ENCODE measurements around the gene PCDH18.
A peak's percentile ranks its signal among the peaks of the same experiment; 100 is the strongest.
"Not testable (repeated sequence)": the region's sequence is repeated elsewhere in the genome, so short reads cannot be mapped to it uniquely, and the experiment has no call there.

Gene PCDH18

GRCh38 chr4:137530176-137530575 lies 2.1 kb downstream of the PCDH18 start:
- Histone ChIP-seq H3K9me3 (ENCODE audit: control insufficient read depth, insufficient read depth, low read length) (no peaks in the 10 kb centered on the region; the same call in 1 of the 2 replicates), H3K36me3 (ENCODE audit: control insufficient read depth, insufficient read depth, low read length) (peaks cover 9% of the 10 kb centered on the region; the same call in 1 of the 2 replicates), H3K27me3 (ENCODE audit: control insufficient read depth, insufficient read depth, low read length) (no peaks in the 10 kb centered on the region), H3K4me1 (ENCODE audit: control insufficient read depth, insufficient read depth, low read length) (peaks cover 4% of the 10 kb centered on the region; the same call in 1 of the 2 replicates), H3K27ac (ENCODE audit: low read length) (no peak overlapping the region), H3K4me3 (ENCODE audit: low read length) (peak overlapping the region; percentile 22; the same call in 1 of the 2 replicates)
- no peak for DNase-seq (ENCODE audit: low read depth, low spot score)
- WGBS (ENCODE audit: insufficient coverage, insufficient read length) = no CpG with 5 or more reads among the region's 7 CpGs

DNA sequence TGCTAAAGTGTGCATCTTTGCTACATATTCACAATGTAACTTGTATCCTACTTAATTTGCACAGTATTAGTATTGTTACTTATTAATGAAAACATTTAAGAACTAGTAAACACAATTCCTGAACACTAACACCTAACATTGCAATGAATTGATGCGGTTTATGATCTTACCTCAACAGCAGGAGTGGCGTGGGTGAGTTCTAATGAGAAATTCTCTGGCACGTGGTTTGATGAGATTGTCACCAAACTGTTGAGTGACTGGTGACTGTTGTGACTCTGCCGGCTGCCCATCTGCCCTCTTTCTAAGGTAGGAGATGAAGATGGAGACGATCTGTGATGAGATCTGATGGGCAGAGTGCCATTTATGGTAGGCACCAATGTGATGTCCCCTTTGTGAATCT lies 2.9 kb downstream of the PCDH18 start:
- H3K4me3 ChIP-seq (ENCODE audit: low read length) = peak overlapping the region; percentile 31; the same call in 1 of the 2 replicates
- H3K27me3 ChIP-seq (ENCODE audit: control insufficient read depth, insufficient read depth, low read length) = no peaks in the 10 kb centered on the region
- peaks cover 12% of the 10 kb centered on the region; the same call in 1 of the 2 replicates for H3K36me3 ChIP-seq (ENCODE audit: control insufficient read depth, insufficient read depth, low read length)
- peaks cover 4% of the 10 kb centered on the region; the same call in 1 of the 2 replicates for H3K4me1 ChIP-seq (ENCODE audit: control insufficient read depth, insufficient read depth, low read length)
- no peak for DNase-seq (ENCODE audit: low read depth, low spot score)
- no peaks in the 10 kb centered on the region; the same call in 1 of the 2 replicates for H3K9me3 ChIP-seq (ENCODE audit: control insufficient read depth, insufficient read depth, low read length)
- no peak overlapping the region for H3K27ac ChIP-seq (ENCODE audit: low read length)
- no CpG with 5 or more reads among the region's 5 CpGs for WGBS (ENCODE audit: insufficient coverage, insufficient read length)

DNA sequence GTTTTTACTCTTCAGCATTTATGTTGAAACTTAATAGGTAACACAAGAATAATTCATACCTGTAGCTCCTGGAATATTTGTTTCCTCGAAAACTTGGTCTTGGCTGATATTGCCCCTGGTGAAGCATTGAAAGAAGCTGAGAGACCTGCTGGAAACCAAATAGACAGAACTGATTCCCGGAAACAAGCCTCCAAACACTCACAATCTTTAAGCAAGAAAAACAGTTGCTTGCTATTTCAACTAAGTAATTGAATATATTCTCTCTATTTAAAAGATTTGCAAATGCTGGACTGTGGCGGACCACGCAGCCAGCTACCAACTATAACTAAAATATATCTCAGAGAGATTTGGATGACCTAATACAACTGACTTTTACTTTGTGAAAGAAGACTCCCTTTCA lies 3.6 kb downstream of the PCDH18 start:
- H3K36me3 ChIP-seq (ENCODE audit: control insufficient read depth, insufficient read depth, low read length) = peaks cover 12% of the 10 kb centered on the region; the same call in 1 of the 2 replicates
- DNase-seq (ENCODE audit: low read depth, low spot score) = no peak
- H3K9me3 ChIP-seq (ENCODE audit: control insufficient read depth, insufficient read depth, low read length) = no peaks in the 10 kb centered on the region; the same call in 1 of the 2 replicates
- H3K4me3 ChIP-seq (ENCODE audit: low read length) = no peak overlapping the region
- H3K4me1 ChIP-seq (ENCODE audit: control insufficient read depth, insufficient read depth, low read length) = peaks cover 4% of the 10 kb centered on the region; the same call in 1 of the 2 replicates
- H3K27me3 ChIP-seq (ENCODE audit: control insufficient read depth, insufficient read depth, low read length) = no peaks in the 10 kb centered on the region
- WGBS (ENCODE audit: insufficient coverage, insufficient read length) = no CpG with 5 or more reads among the region's 4 CpGs
- no peak overlapping the region for H3K27ac ChIP-seq (ENCODE audit: low read length)

DNA sequence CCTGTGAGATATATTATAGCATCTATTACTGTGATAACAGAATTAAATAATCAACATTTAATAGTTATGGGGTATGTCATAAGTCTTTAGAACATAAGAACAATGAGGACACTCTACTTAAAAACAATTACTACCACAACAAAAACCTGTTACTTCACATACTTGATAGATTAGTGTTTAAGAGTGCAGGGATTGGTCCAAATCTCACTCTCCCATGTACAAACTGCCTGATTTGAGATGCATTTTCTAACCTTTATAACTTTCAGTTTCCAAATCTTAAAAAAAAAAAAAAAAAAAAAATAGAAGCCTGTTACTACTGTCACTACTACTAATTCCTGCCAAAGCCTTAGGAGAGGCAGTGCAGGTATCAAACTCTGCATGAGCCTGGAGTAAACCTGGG lies 5.6 kb downstream of the PCDH18 start:
- DNase-seq (ENCODE audit: low read depth, low spot score) = no peak
- no peaks in the 10 kb centered on the region; the same call in 1 of the 2 replicates for H3K9me3 ChIP-seq (ENCODE audit: control insufficient read depth, insufficient read depth, low read length)
- no peaks in the 10 kb centered on the region for H3K27me3 ChIP-seq (ENCODE audit: control insufficient read depth, insufficient read depth, low read length)
- no peak overlapping the region for H3K4me3 ChIP-seq (ENCODE audit: low read length)
- peaks cover 12% of the 10 kb centered on the region; the same call in 1 of the 2 replicates for H3K36me3 ChIP-seq (ENCODE audit: control insufficient read depth, insufficient read depth, low read length)
- H3K4me1 ChIP-seq (ENCODE audit: control insufficient read depth, insufficient read depth, low read length) = peaks cover 4% of the 10 kb centered on the region; the same call in 1 of the 2 replicates
- H3K27ac ChIP-seq (ENCODE audit: low read length) = no peak overlapping the region

GRCh38 chr4:137524725-137525369 lies 7.4 kb downstream of the PCDH18 start:
- WGBS (ENCODE audit: insufficient coverage, insufficient read length) = no CpG with 5 or more reads among the region's 4 CpGs
- peaks cover 15% of the 10 kb centered on the region; the same call in 1 of the 2 replicates for H3K36me3 ChIP-seq (ENCODE audit: control insufficient read depth, insufficient read depth, low read length)
- H3K27ac ChIP-seq (ENCODE audit: low read length) = no peak overlapping the region
- DNase-seq (ENCODE audit: low read depth, low spot score) = no peak
- H3K9me3 ChIP-seq (ENCODE audit: control insufficient read depth, insufficient read depth, low read length) = no peaks in the 10 kb centered on the region
- no peak overlapping the region for H3K4me3 ChIP-seq (ENCODE audit: low read length)
- H3K4me1 ChIP-seq (ENCODE audit: control insufficient read depth, insufficient read depth, low read length) = peaks cover 2% of the 10 kb centered on the region; the same call in 1 of the 2 replicates
- H3K27me3 ChIP-seq (ENCODE audit: control insufficient read depth, insufficient read depth, low read length) = no peaks in the 10 kb centered on the region

GRCh38 chr4:137523329-137523728 lies 9.0 kb downstream of the PCDH18 start:
- no CpG with 5 or more reads among the region's 1 CpG for WGBS (ENCODE audit: insufficient coverage, insufficient read length)
- Histone ChIP-seq H3K27ac (ENCODE audit: low read length) (no peak overlapping the region), H3K4me3 (ENCODE audit: low read length) (no peak overlapping the region), H3K36me3 (ENCODE audit: control insufficient read depth, insufficient read depth, low read length) (peaks cover 12% of the 10 kb centered on the region; the same call in 1 of the 2 replicates), H3K9me3 (ENCODE audit: control insufficient read depth, insufficient read depth, low read length) (no peaks in the 10 kb centered on the region), H3K27me3 (ENCODE audit: control insufficient read depth, insufficient read depth, low read length) (no peaks in the 10 kb centered on the region), H3K4me1 (ENCODE audit: control insufficient read depth, insufficient read depth, low read length) (no peaks in the 10 kb centered on the region)
- DNase-seq (ENCODE audit: low read depth, low spot score) = no peak

DNA sequence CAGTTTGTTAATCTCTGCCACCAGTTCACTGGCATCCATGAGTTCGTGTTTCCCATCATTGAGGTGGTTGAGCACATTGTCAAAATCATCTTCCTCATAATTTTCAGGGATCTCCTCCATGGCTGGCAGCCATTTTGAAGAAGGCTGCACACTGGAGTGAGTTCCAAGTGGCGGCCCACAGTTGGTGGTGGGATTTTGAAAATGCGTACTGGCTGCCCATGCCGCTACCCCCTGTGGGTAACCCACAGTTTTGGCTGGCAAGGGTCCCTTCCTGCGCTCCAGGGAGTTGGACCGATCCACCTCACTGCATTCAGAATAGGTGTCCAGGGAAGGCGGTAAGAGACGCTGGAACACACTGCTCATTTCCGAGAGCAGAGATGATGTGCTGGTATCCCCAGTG lies 11.2 kb downstream of the PCDH18 start:
- no CpG with 5 or more reads among the region's 9 CpGs for WGBS (ENCODE audit: insufficient coverage, insufficient read length)
- Histone ChIP-seq H3K4me1 (ENCODE audit: control insufficient read depth, insufficient read depth, low read length) (no peaks in the 10 kb centered on the region), H3K27me3 (ENCODE audit: control insufficient read depth, insufficient read depth, low read length) (no peaks in the 10 kb centered on the region), H3K9me3 (ENCODE audit: control insufficient read depth, insufficient read depth, low read length) (no peaks in the 10 kb centered on the region), H3K27ac (ENCODE audit: low read length) (no peak overlapping the region), H3K4me3 (ENCODE audit: low read length) (no peak overlapping the region), H3K36me3 (ENCODE audit: control insufficient read depth, insufficient read depth, low read length) (peaks cover 9% of the 10 kb centered on the region; the same call in 1 of the 2 replicates)
- DNase-seq (ENCODE audit: low read depth, low spot score) = no peak

DNA sequence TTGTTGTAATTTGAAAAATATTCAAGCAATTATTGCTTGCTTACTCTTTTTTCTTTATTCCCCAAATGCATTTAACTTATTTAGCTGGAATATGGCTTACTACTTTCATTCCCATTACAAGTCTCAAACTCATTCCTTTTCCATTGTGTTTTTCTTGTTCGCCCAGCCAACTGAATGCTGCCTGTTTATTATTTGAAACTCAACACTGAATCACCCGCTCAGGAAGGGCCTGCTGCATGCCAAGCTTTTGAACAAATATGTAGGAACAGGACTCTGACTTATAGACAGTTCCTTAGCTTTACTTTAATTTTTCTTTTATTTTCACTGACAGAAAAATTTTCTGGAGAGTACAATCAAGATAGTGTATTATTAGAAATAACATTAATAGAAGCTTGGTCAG lies 12.9 kb downstream of the PCDH18 start:
- H3K36me3 ChIP-seq (ENCODE audit: control insufficient read depth, insufficient read depth, low read length) = peaks cover 7% of the 10 kb centered on the region; the same call in 1 of the 2 replicates
- no peak for DNase-seq (ENCODE audit: low read depth, low spot score)
- H3K9me3 ChIP-seq (ENCODE audit: control insufficient read depth, insufficient read depth, low read length) = no peaks in the 10 kb centered on the region
- H3K4me1 ChIP-seq (ENCODE audit: control insufficient read depth, insufficient read depth, low read length) = no peaks in the 10 kb centered on the region
- WGBS (ENCODE audit: insufficient coverage, insufficient read length) = no CpG with 5 or more reads among the region's 2 CpGs
- no peak overlapping the region for H3K27ac ChIP-seq (ENCODE audit: low read length)
- H3K27me3 ChIP-seq (ENCODE audit: control insufficient read depth, insufficient read depth, low read length) = no peaks in the 10 kb centered on the region
- H3K4me3 ChIP-seq (ENCODE audit: low read length) = no peak overlapping the region

- not testable (repeated sequence) for H3K36me3 ChIP-seq (ENCODE audit: control insufficient read depth, insufficient read depth, low read length); H3K4me1 ChIP-seq (ENCODE audit: control insufficient read depth, insufficient read depth, low read length); DNase-seq (ENCODE audit: low read depth, low spot score); H3K9me3 ChIP-seq (ENCODE audit: control insufficient read depth, insufficient read depth, low read length); H3K4me3 ChIP-seq (ENCODE audit: low read length); H3K27me3 ChIP-seq (ENCODE audit: control insufficient read depth, insufficient read depth, low read length); H3K27ac ChIP-seq (ENCODE audit: low read length)
- no CpG with 5 or more reads among the region's 3 CpGs for WGBS (ENCODE audit: insufficient coverage, insufficient read length)
These were observed 15.0 kb downstream of the PCDH18 start for GRCh38 chr4:137517323-137517722.

DNA sequence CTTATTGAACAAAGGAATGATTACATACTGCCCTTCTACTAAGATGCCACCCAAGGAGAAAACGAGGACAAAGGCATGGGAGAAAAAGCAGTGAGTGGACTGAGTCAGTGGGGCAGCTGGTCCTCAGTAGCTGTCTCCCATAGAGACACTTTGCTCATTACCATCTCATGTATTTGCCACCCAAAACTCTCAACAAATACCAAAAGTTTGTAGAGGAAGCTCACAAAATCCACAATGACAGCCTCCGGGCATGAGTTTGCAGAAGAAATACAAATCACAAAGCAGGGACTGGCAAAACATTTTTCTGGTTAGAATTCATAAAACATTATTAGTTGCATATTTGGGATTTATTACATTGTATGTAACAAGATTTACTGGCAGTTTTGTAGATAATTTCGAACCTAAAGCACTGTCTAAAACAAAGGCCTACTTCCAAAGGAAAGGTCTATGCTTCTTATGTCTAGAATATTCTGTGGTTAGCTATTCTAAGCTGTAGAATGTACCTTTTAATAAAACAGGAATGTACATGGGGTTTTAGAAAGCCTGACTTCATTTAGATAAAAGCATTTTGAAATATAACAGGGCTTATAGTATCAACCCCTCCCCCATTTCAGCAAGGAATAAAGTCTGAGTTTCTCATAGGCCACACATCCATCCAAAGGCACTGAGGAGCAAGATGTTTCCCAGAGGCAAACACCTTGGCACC lies 17.7 kb downstream of the PCDH18 start:
- Histone ChIP-seq H3K27ac (ENCODE audit: low read length) (no peak overlapping the region), H3K27me3 (ENCODE audit: control insufficient read depth, insufficient read depth, low read length) (no peaks in the 10 kb centered on the region), H3K9me3 (ENCODE audit: control insufficient read depth, insufficient read depth, low read length) (no peaks in the 10 kb centered on the region), H3K36me3 (ENCODE audit: control insufficient read depth, insufficient read depth, low read length) (no peaks in the 10 kb centered on the region), H3K4me1 (ENCODE audit: control insufficient read depth, insufficient read depth, low read length) (no peaks in the 10 kb centered on the region), H3K4me3 (ENCODE audit: low read length) (no peak overlapping the region)
- no peak for DNase-seq (ENCODE audit: low read depth, low spot score)
- no CpG with 5 or more reads among the region's 3 CpGs for WGBS (ENCODE audit: insufficient coverage, insufficient read length)
